Stimulated activated CD4-positive, alpha-beta T cell treated with anti-CD3 and anti-CD28 coated beads, Interleukin-15, amount 100 ng/mL, for 48 hours (primary cell): ENCODE results near the gene HIGD1A.
A peak's percentile ranks its signal among the peaks of the same experiment; 100 is the strongest.

Source experiments
- DNase-seq, 2 donors: peaks; one replicate each; pipeline ENCODE4 v3.0.0-alpha.2; 2020; ENCODE audit warnings: low read depth in 2 of 2

Gene HIGD1A

GRCh38 chr3:42804106-42804830 lies at the start of gene HIGD1A:
TSS of gene HIGD1A (minus strand) at chr3:42804490. CDS start at chr3:42794253, 10,237 bp downstream.
- DNase-seq, result peak; percentile 89 to 93

DNA sequence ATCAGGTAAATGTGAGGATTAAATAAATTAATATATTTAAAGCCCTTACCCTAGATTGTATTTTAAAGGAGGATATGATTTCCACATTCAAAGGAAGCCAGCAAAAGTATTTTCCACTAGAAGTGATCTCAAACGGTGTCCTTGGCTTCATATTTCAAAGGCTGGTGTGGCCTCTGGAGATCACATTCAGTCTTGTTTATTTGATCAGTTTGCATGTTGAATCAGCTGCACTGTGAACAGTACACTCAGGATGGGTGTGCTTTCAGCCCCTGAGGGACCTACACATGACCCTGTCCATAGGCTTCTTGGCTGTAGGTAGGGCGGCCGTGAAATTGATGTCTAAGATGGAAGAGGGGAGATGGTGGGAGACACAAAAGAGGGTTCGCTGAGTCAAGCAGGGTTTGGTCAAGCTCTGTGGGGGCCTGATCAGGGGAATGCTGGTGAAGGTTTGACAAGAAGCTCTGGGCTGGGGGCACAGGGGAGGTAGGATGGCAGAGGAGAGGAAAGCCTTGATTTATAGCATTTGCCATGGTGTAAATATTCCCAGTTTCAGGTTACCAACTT lies 49.5 kb upstream of the HIGD1A start:
- DNase-seq, result no peak

DNA sequence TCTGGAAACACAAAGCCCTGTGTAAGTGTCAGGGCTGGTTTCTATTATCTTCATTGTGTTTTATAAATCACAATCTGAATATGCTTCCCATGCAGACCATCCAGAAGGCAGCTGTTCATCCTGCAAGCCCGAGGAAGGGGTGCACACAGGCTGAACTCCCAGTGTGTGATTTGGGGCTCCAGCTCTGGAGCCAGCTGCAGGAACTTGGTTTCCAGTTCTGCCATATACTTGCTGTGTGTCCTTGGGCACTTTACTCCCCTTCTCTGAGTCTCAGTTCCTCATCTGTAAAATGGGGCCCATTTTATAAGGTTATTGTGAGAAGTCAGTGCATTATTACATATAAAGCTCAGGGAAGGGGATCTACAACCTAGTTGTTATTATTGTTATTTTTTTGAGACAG lies 48.8 kb upstream of the HIGD1A start:
- no peak for DNase-seq

DNA sequence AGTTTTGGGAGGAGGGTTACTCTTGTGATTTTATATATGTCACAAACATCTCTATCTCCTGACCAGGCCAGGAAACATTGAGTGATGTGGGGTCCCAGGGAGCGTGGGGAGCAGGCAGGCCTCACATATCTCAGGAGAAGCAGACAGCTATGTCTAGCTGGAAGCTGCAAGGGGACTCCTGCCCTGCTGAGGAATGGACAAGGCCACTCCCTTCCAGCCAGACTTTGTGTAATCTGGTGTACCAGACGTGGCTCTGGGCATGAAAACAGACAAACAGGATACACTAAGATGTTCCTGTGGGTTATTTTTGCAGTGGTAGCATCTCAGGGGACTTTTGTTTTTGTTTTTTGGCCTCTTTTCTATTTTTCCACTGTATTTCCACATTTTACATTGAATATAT lies 48.2 kb upstream of the HIGD1A start:
- DNase-seq, result no peak

DNA sequence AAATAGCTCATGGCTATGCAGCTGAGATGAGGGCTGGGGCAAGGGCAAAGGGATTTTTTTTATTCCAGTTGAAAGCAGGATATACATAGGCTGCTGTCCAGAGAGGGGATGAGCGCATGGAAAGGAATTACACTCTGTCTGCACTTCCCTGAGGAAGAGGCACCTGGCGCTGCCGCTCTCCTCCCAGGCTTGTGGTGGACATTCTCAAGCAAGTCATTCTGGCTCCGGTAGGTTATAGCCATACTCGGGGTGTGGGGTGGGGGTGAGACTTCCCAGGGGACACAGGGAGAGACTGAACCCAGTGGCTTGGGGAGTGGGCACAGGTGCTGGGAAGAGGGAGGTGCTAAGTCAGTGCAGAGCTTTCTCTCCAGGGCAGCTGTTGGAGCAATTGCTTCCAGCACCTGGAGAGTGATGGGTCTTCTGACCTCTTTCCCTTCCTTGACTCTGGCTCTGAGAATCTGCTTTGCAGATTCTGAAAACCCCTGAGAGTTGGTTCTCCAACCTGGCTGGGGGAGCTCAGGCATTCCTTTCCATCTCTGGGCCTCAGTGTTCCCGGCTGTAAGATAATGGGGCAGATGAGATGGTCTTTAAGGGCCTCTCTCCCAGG lies 47.0 kb upstream of the HIGD1A start:
- no peak for DNase-seq

DNA sequence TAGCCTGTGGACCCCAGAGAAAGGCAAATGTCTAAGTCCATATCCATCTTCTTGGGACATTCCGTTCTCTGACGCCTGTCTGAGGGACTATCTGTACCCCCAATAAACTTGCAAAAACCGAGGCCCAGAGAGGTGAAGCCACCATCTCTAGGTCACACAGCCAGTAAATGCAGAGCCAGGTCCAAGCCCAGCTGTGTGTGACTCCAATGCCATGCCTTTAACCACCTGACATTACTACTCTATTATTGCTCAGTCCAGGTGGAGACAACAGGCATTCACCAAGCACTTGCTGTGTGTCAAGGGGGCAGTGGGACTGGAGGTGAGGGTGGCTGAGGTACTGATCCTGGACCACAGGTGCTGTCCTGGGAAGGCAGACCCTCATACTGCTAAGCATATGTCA lies 46.0 kb upstream of the HIGD1A start:
- DNase-seq, result no peak

GRCh38 chr3:42849017-42849416 lies 44.7 kb upstream of the HIGD1A start:
- no peak for DNase-seq

- no peak for DNase-seq
Observed at GRCh38 chr3:42847731-42848130, 43.4 kb upstream of the HIGD1A start.

GRCh38 chr3:42846685-42847522 lies 42.6 kb upstream of the HIGD1A start:
- no peak for DNase-seq

GRCh38 chr3:42844815-42845214 lies 40.5 kb upstream of the HIGD1A start:
- DNase-seq, result no peak

DNA sequence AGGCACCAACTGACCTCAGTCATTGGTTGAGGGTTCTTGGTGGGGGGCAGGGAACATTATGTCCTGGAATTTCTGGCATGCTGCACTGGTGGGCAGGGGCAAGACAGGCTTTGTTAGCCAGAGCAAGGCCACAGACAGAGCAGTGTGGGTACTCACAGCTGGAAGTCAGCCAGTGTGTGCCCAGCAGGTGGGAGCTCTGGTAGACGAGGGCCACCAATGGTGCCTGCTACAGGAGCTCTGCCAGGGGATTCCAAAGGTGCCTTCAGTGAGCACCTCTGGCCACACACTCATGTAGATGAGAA lies 40.1 kb upstream of the HIGD1A start:
- DNase-seq, result no peak

DNA sequence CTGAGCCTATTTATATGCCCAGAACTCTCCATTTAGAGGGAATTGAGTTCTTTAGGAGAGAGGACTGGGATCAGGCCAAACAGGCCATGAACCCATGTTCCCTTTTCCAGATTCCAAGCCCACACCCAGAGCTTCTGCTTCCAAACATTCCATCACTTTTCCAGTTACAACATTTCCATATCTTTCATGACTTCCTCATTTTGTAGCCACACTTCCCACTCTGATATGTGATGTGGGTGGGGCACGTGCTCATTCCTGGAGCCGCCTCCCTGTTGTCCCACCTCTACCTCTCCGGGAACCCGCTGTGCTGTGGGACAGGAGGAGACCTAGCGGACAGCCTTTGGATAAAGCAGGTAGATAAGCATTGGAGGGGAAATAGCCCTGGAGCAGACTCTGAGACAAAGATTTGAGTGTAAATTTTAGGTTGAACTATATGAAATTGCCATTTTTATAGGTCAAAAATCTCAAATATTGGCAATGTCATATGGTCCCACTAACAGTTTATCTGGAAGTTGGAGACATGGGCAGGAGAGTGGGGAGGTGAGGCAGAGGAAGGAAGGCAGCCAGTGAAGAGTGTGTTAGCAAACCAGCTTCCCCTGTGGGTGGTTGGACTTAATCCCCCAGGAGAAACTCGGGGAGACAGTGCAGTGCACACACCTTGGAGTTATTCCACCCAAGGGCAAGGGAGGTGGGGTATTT lies 39.6 kb upstream of the HIGD1A start:
- DNase-seq, result no peak

DNA sequence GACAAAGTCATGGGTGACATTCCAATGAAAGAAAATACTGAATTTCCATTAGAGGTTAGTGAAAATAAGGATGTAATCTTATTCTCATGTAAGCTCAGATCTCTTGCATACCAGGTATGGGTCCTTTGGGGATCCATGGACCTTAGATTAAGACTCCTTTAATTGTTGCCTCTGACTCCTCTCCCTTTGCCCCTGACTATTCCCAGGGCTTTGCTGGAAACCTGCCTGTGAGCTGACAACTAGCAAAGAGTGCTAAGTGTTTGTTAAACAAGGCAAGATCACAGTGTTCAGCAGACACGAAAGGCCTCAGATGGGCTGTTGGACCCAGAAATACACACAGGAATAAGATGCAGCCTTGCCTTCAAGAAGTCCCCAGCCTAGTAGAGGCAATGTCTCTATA lies 37.0 kb upstream of the HIGD1A start:
- no peak for DNase-seq

DNA sequence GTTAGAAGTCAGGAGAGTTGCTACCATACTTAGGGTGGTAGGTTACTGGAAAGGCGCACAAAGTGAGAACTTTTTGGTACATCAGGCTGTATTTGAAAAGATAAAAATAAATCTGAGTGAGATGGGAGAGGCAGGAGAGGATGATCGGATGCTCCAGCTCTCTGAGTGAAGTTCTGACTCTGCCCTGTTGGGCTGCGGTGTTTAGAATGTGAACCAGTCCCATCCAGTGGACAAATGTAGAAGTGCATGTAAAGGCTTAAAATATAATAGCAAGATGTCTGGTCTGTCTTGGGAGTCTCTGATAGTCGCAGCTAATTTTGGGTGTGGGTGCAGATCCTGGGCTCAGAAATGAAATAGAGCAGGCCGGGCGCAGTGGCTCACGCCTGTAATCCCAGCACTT lies 35.3 kb upstream of the HIGD1A start:
- peak in 1 of 2 donors; percentile 13 for DNase-seq

DNA sequence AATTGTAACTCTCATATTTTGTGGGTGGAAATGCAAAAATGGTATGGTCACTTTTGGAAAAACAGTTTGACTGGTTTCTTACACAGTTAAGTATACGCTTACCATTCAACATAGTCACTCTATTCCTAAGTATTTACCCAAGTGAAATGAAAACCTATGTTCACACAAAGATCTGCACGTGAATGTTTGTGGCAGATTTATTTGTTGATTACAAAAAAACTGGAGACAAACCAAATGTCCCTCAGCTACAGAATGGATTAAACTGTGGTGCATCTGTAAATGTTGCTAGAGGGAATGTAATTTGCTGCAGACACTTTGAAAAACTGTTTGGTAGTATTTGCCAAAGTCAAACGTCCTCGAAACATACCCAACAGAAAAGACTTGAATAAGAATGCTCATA lies 34.3 kb upstream of the HIGD1A start:
- DNase-seq, result no peak

DNA sequence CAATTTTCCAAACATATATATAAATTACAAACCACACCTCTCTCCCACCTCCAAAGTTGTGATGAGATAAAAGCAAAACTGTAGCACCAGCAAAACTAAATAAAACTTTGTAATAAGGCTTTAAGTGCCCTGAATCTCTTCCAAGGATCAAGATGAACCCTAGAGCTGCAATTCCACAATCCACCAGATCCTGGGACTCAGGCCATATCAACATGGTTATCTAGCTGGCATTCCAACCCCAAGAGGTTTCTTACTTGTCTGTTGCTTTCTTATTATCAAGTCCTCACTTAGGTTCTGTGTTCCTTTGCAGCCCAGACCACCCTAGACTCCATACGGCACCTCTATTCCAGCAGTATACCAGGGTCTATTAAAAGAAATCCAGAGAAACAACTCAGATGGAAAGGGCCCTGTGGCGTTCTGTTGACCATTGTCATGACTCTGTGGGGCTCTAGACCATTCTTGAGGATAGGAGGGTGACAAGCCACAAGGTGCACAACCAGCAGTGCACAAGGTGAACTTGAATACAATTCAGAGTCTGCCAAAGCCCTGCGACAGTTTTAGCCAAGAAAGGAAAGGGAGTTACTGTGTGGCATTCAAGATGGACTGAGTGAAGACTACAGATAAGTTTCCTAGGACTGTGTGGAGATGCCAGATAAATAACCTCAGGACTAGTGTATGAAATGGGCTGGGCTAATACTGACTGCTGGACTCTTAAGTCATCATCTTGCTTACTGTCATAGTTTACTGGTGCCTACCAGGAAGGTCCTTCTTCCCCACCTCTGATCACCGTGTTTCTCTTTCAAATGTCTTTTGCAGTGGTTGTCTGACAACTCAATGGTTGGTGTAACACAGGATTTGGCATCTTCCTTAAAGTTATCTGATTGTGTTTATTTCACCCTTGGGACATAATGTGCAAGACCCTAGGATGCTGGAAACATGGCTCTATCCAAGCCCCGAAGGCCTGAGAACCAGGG lies 32.1 kb upstream of the HIGD1A start:
- DNase-seq, result no peak

DNA sequence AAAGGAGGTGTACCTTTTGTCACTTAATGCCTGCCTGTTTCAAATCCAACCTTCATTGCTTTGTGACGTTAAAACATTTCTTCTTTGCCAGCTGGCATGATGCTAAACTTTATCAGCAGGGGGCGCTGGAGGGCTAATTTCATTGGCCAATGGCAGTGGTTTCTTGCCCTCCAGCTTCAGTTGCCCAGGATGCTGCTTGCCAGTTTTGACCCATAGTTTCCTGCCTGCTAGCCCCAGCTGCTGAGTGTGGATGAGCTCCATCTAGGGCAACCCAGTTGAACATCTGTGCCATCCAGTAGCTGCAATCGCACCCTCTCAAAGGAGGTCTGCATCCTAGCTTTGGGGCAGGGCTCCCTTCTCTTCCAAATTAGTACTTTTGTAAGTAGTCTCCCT lies 27.0 kb upstream of the HIGD1A start:
- peak; percentile 51 to 80 for DNase-seq

GRCh38 chr3:42830437-42831320 lies 26.4 kb upstream of the HIGD1A start:
- no peak for DNase-seq

DNA sequence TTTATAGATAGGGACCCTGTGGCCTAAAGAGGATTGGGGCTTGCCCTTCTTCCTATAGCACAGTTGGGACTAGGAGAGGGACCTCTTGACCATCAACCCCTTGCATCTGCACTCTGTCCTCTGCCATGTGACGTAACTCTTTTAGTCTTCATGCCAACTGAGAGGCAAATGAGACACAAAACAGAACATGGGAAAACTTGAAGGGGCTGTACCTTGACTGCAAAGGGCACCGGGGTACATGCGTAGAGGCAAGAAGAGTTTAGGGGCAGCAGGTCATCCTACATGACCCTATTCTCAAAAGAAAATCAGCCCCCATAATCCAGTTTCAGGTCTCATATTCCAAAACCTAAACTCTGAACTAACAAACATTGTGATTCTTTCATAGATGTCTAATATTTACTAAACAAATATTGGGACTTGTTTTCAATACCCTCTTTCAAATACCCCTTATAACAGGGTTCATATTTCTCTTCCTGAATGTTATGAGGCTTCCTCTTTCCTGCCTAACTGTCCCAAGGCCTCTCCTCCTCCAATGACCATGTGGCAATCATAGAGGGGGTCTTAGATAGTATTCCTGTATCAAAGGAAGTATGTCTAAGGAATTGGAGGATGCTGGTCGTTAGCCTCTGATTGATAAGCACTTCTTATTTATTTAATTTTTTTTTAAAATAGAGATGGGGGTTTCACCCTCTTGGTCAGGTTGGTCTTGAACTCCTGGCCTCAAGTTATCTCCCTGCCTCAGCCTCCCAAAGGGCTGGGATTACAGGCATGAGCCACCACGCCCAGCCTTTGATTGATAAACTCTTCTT lies 25.5 kb upstream of the HIGD1A start:
- DNase-seq, result no peak
